HepG2 (cell line): ENCODE measurements around the gene ABHD2. TPM values are rescaled to one million over a fixed set of nuclear protein-coding genes. Genes with fewer than 3 reads are reported as not detected.
A peak's percentile ranks its signal among the peaks of the same experiment; 100 is the strongest.

Experiments
- ATAC-seq: fragments of 200-7000 bp; cut with Tn5 transposase; 3 replicates; pipeline ENCODE4 v1.9.1; 2020; ENCODE audit warnings: mild to moderate bottlenecking, moderate library complexity
- BruUV-seq: library from RNA; stranded (reverse); fragments of 400-500 nt; replicated peaks from 2 replicates; lab custom pipeline; 2021; lab: Mats Ljungman, UMichigan
- CTCF ChIA-PET: fragments of 300-600 bp; formaldehyde crosslinking; extraction: SDS; loops from one replicate; lab custom pipeline; 2021; ENCODE audit warnings: low total read pairs, inconsistent platforms, low intra/inter-chr PET ratio; lab: Yijun Ruan, JAX
- POLR2A ChIA-PET: fragments of 350-600 bp; sonication (Branson Sonifier 250); formaldehyde crosslinking; loops from one replicate; lab custom pipeline; 2020; ENCODE audit warnings: antibody characterized with exemption, inconsistent platforms; lab: Yijun Ruan, JAX
- DNase-seq: peaks from one replicate; pipeline ENCODE4 v3.0.0-alpha.2; 2015; ENCODE audit warnings: low spot score
- FAIRE-seq: peaks from 3 replicates; lab custom pipeline; 2011; peaks lifted over from hg19 to GRCh38; lab: Jason Lieb, UNC
- H2AFZ ChIP-seq: one replicate; pipeline ENCODE4 v1.6.1; 2011; ENCODE audit warnings: low read length, inconsistent platforms
- H3K27ac ChIP-seq: fragments of 300-600 bp; 3 replicates; pipeline ENCODE4 v1.8.0; 2011; ENCODE audit warnings: mixed run types, mild to moderate bottlenecking, mixed read lengths, low read length, inconsistent platforms; ENCODE audit not compliant: insufficient read depth; ENCODE audit errors: extremely low read length
- H3K27me3 ChIP-seq, 2 experiments: fragments of 200-600 bp in 1 of 2; 2 replicates in 1 of 2; 3 replicates in 1 of 2; pipeline versions ENCODE4 v1.6.0 to v1.8.0; 2011; ENCODE audit warnings: low read length in 2 of 2, mild to moderate bottlenecking in 2 of 2, moderate library complexity in 2 of 2, inconsistent platforms in 1 of 2; ENCODE audit not compliant: insufficient read depth in 2 of 2, control insufficient read depth in 1 of 2
- H3K36me3 ChIP-seq, 2 experiments: fragments of 200-600 bp in 1 of 2; replicated peaks in 1 of 2; 2 replicates in 1 of 2; 3 replicates in 1 of 2; pipeline versions ENCODE4 v1.5.1 to v1.8.0; 2011; ENCODE audit warnings: low read length in 2 of 2, inconsistent platforms in 1 of 2; ENCODE audit not compliant: insufficient read depth in 2 of 2, control insufficient read depth in 1 of 2
- H3K4me1 ChIP-seq: 2 replicates; pipeline ENCODE4 v1.5.1; 2012; ENCODE audit warnings: low read length, inconsistent platforms; ENCODE audit not compliant: insufficient read depth
- H3K4me2 ChIP-seq: 2 replicates; pipeline ENCODE4 v1.6.0; 2011; ENCODE audit warnings: low read depth, low read length, inconsistent platforms
- H3K4me3 ChIP-seq, 3 experiments: fragments of 200-600 bp in 1 of 3; sonication (generic), shearing (Covaris generic) in 1 of 3; replicated peaks in 1 of 3; 2 replicates each; pipeline ENCODE4 v1.5.1; 2011 to 2016; ENCODE audit warnings: low read length in 3 of 3, inconsistent platforms in 2 of 3, low read depth in 2 of 3, mild to moderate bottlenecking in 2 of 3, control low read depth in 1 of 3, mixed read lengths in 1 of 3; ENCODE audit not compliant: insufficient read depth in 1 of 3
- H3K79me2 ChIP-seq: one replicate; pipeline ENCODE4 v1.6.1; 2011; ENCODE audit warnings: low read length, inconsistent platforms; ENCODE audit not compliant: insufficient read depth
- H3K9ac ChIP-seq: 2 replicates; pipeline ENCODE4 v1.6.0; 2011; ENCODE audit warnings: mild to moderate bottlenecking, low read depth, low read length, inconsistent platforms; ENCODE audit not compliant: insufficient read depth
- H3K9me3 ChIP-seq: 2 replicates; pipeline ENCODE4 v1.5.1; 2012; ENCODE audit warnings: mild to moderate bottlenecking, low read length
- H4K20me1 ChIP-seq: 2 replicates; pipeline ENCODE4 v1.6.0; 2011; ENCODE audit warnings: inconsistent platforms, mild to moderate bottlenecking, low read length, moderate library complexity; ENCODE audit not compliant: insufficient read depth
- EP300 ChIP-seq, 3 experiments: sonication (generic) in 1 of 3; formaldehyde crosslinking in 1 of 3; IDR thresholded peaks; 2 replicates each; pipeline versions ENCODE4 v1.5.1 to v1.6.1; 2011 to 2020; ENCODE audit warnings: low read depth in 2 of 3, low read length in 2 of 3, borderline replicate concordance in 1 of 3, improper control_type of control experiment in 1 of 3, mild to moderate bottlenecking in 1 of 3, missing genetic modification reagents in 1 of 3, moderate library complexity in 1 of 3
- GZF1 ChIP-seq: sonication (generic); formaldehyde crosslinking; IDR thresholded peaks from 2 replicates; pipeline ENCODE4 v1.5.1; 2020; ENCODE audit warnings: mild to moderate bottlenecking, missing genetic modification reagents
- MZF1 ChIP-seq: sonication (generic); formaldehyde crosslinking; IDR thresholded peaks from 2 replicates; pipeline ENCODE4 v1.8.1; 2023; ENCODE audit warnings: mild to moderate bottlenecking, missing genetic modification reagents, borderline replicate concordance
- NBN ChIP-seq: fragments of 450-650 bp; conservative IDR thresholded peaks from 2 replicates; pipeline ENCODE4 v1.6.1; 2017
- PAX8 ChIP-seq: sonication (generic); formaldehyde crosslinking; IDR thresholded peaks from 2 replicates; pipeline ENCODE4 v1.8.0; 2022; ENCODE audit warnings: mild to moderate bottlenecking, missing genetic modification reagents, borderline replicate concordance
- PHF20 ChIP-seq: sonication (generic); formaldehyde crosslinking; IDR thresholded peaks from 2 replicates; pipeline ENCODE4 v1.5.0; 2020; ENCODE audit warnings: mild to moderate bottlenecking, missing genetic modification reagents
- SATB2 ChIP-seq: sonication (generic); formaldehyde crosslinking; IDR thresholded peaks from 2 replicates; pipeline ENCODE4 v1.5.0; 2020; ENCODE audit warnings: missing genetic modification reagents
- SOX6 ChIP-seq, 2 experiments: fragments of 450-650 bp in 1 of 2; sonication (generic) in 1 of 2; formaldehyde crosslinking in 1 of 2; IDR thresholded peaks; 2 replicates each; pipeline versions ENCODE4 v1.4.0 to v1.6.1; 2017 to 2020; ENCODE audit warnings: antibody characterized with exemption in 1 of 2, mild to moderate bottlenecking in 1 of 2, missing genetic modification reagents in 1 of 2
- TBL1XR1 ChIP-seq: fragments of 150-350 bp; IDR thresholded peaks from 2 replicates; pipeline ENCODE4 v1.6.1; 2014; ENCODE audit warnings: borderline replicate concordance, low read length; ENCODE audit not compliant: partially characterized antibody
- ZNF766 ChIP-seq: sonication (generic); formaldehyde crosslinking; IDR thresholded peaks from 2 replicates; pipeline ENCODE4 v1.5.0; 2020; ENCODE audit warnings: missing genetic modification reagents, borderline replicate concordance
- ZSCAN12 ChIP-seq: sonication (generic); formaldehyde crosslinking; IDR thresholded peaks from 2 replicates; pipeline ENCODE4 v1.9.0; 2021; ENCODE audit warnings: mild to moderate bottlenecking, missing genetic modification reagents
- WGBS: methylation state at CpG from one replicate; pipeline ENCODE4 v1.1.6; 2017; ENCODE audit warnings: low lambda C conversion rate; 5-methylcytosine and 5-hydroxymethylcytosine counted together
- in situ Hi-C: cut with HindIII; loops from 2 replicates; pipeline ENCODE4 v1.10.0; 2017; ENCODE audit warnings: low pct_unique_long_range_greater_than_20kb; ENCODE audit not compliant: extremely low pct_ligation_motif_present
- intact Hi-C: fragments of 100-400 bp; cut with micrococcal nuclease; formaldehyde crosslinking; loops from one replicate; pipeline ENCODE4 v1.10.0; 2022; ENCODE audit not compliant: unreplicated experiment
- polyA plus RNA-seq, 8 experiments: library from polyadenylated mRNA; depleted of rRNA in 3 of 8; stranded (reverse) in 7 of 8; unstranded in 1 of 8; fragments of >200 nt; fragmentation: Illumina TruSeq in 4 of 8; extraction: Trizol in 4 of 8; gene quantifications; 2 replicates each; pipeline versions ENCODE4 v1.2.1 to v1.2.3, GENCODE V29; 2011 to 2016; ENCODE audit warnings: low read depth in 4 of 8, missing spikeins in 1 of 8, mixed read lengths in 1 of 8; ENCODE audit not compliant: insufficient read depth in 1 of 8
- total RNA-seq, 5 experiments: library from RNA; depleted of rRNA; stranded (reverse); fragments of >200 nt; fragmentation: Illumina TruSeq; extraction: Trizol; gene quantifications; 2 replicates each; pipeline ENCODE4 v1.2.3, GENCODE V29; 2016; ENCODE audit warnings: low read depth in 1 of 5
- TF ChIP-seq, protein P1 (sequence below): sonication (generic); formaldehyde crosslinking; IDR thresholded peaks from 2 replicates; pipeline ENCODE4 v1.4.0; 2020; ENCODE audit warnings: missing genetic modification reagents, borderline replicate concordance

The ABHD2 gene
- total and polyA plus RNA-seq, 2 of the 13 experiments (the other 11 are each of a cell fraction or from before 2014, with no cell fraction given): 14.8 to 22.4 TPM

DNA sequence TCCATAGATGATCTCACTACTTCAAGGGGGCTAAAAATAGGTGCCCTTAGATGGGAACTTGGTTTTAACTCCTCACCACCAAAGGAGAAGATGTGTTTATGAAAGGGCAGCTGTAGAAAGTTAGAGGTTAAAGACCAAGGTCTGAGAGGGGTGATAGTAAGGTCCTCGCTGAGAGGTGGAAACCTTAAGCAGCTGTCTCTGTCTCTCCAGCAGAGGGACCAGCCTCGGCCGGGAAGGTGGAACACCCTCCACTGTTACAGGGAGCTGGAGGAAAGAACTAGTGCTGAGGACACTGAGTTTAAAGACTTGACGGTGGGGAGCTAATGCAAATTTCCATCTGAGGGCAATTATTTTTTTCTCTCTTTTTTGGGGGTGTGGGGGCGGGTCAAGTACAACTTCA lies 142.0 kb downstream of the ABHD2 start:
- no peak for TF ChIP-seq TBL1XR1
- TF ChIP-seq GZF1 (CRISPR knock-in tag): no peak
- no peak for TF ChIP-seq MZF1 (CRISPR knock-in tag)
- TF ChIP-seq SOX6 (IDR thresholded peaks at IDR 0.05): no peak
- TF ChIP-seq SOX6 (CRISPR knock-in tag; IDR thresholded peaks at IDR 0.05): no peak
- no peak for TF ChIP-seq NBN
- TF ChIP-seq SATB2: no peak
- TF ChIP-seq ZNF766: no peak
- peaks cover 16% of the 10 kb centered on the region; the same call in 1 of the 2 replicates for H3K4me1 ChIP-seq
- in situ Hi-C loops (no loop called here), intact Hi-C loops (no loop called here)
- ATAC-seq (peak; percentile 85), DNase-seq (no peak), FAIRE-seq (no peak)
- no peak overlapping the region for H3K9ac ChIP-seq
- H4K20me1 ChIP-seq: no peaks in the 10 kb centered on the region
- CTCF ChIA-PET: no interaction called here
- H3K9me3 ChIP-seq: no peaks in the 10 kb centered on the region
- 4% methylated on average over 5 of the region's 5 CpGs for WGBS
- no peak overlapping the region for H2AFZ ChIP-seq
- H3K4me2 ChIP-seq: no peak overlapping the region
- no TSS peak for BruUV-seq
- no peaks in the 10 kb centered on the region for H3K36me3 ChIP-seq
- peaks cover 0 to 9% of the 10 kb centered on the region in 2 experiments; a peak in 2 of 5 replicates for H3K27me3 ChIP-seq
- no peak overlapping the region for H3K27ac ChIP-seq
- no peak overlapping the region for H3K4me3 ChIP-seq
- no peaks in the 10 kb centered on the region for H3K79me2 ChIP-seq
- POLR2A ChIA-PET: no interaction called here

DNA sequence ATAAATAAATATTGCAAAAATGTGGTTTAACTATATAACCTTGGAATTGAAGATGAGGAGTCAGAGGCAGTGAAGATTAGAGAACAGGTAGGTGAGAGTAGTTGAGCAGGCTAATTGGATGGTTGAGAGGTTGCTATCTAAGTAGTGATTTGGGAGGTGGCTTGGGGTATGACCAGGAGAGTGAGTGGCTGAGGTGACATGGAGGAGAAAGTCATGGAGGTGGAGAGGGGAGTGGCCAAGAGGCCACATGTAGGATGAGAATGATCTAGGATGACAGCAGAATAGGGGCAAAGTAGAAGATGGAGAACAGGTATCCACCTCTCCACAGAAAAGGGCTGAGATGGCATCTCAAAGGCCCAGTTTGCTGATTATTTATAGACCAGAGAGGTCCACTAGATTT lies 143.6 kb downstream of the ABHD2 start:
- ATAC-seq (no peak), FAIRE-seq (no peak), DNase-seq (no peak)
- no TSS peak for BruUV-seq
- ChIA-PET POLR2A (no interaction called here), CTCF (no interaction called here)
- Histone ChIP-seq H4K20me1 (no peaks in the 10 kb centered on the region), H3K9ac (no peak overlapping the region), H2AFZ (no peak overlapping the region), H3K36me3 (no peaks in the 10 kb centered on the region), H3K27me3 (peaks cover 0 to 9% of the 10 kb centered on the region in 2 experiments; a peak in 2 of 5 replicates), H3K4me2 (no peak overlapping the region), H3K4me3 (no peak overlapping the region), H3K79me2 (no peaks in the 10 kb centered on the region), H3K9me3 (no peaks in the 10 kb centered on the region), H3K4me1 (peaks cover 7% of the 10 kb centered on the region; the same call in 1 of the 2 replicates), H3K27ac (no peak overlapping the region)
- in situ Hi-C loops: no loop called here
- TF ChIP-seq EP300 (IDR thresholded peaks at IDR 0.05; ENCODE audit: low read depth in 2 of 2, low read length in 2 of 2) (no peak), EP300 (CRISPR knock-in tag; IDR thresholded peaks at IDR 0.05; ENCODE audit: borderline replicate concordance) (no peak), PAX8 (no peak), ZSCAN12 (CRISPR knock-in tag) (no peak), PHF20 (CRISPR knock-in tag) (no peak)
- TF ChIP-seq, protein P1, sequence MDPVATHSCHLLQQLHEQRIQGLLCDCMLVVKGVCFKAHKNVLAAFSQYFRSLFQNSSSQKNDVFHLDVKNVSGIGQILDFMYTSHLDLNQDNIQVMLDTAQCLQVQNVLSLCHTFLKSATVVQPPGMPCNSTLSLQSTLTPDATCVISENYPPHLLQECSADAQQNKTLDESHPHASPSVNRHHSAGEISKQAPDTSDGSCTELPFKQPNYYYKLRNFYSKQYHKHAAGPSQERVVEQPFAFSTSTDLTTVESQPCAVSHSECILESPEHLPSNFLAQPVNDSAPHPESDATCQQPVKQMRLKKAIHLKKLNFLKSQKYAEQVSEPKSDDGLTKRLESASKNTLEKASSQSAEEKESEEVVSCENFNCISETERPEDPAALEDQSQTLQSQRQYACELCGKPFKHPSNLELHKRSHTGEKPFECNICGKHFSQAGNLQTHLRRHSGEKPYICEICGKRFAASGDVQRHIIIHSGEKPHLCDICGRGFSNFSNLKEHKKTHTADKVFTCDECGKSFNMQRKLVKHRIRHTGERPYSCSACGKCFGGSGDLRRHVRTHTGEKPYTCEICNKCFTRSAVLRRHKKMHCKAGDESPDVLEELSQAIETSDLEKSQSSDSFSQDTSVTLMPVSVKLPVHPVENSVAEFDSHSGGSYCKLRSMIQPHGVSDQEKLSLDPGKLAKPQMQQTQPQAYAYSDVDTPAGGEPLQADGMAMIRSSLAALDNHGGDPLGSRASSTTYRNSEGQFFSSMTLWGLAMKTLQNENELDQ (CRISPR knock-in tag): no peak
- intact Hi-C loops: no loop called here
